ENCODE data around the gene GOPC. TPM values are rescaled to one million over a fixed set of nuclear protein-coding genes. Genes with fewer than 3 reads are reported as not detected.

Gene GOPC
- total and polyA plus RNA-seq, 2 of the 8 experiments (the other 6 are each of a cell fraction or from before 2014, with no cell fraction given): 5.3 to 19.4 TPM

- no peak overlapping the region for H3K14ac ChIP-seq (ENCODE audit: insufficient read length)
- H3K4me2 ChIP-seq (ENCODE audit: insufficient read depth in 1 of 2, low read depth in 2 of 2, low read length in 2 of 2): no peak overlapping the region
- ChIA-PET POLR2A (ENCODE audit: partially characterized antibody) (no interaction called here), CTCF (ENCODE audit: partially characterized antibody) (interaction anchor here (2.1 to 6.4 kb wide), 3 partner anchors 17 to 102 kb away, joined by 9 to 58 read pairs (median 36); partner anchors contain the start of gene DCBLD1)
- H2BK15ac ChIP-seq (ENCODE audit: low read length): no peak overlapping the region
- no peak overlapping the region for H3K18ac ChIP-seq (ENCODE audit: extremely low read depth, low read length)
- no peak overlapping the region for H2AK5ac ChIP-seq (ENCODE audit: low read depth, low read length)
- no peak overlapping the region for H2BK12ac ChIP-seq (ENCODE audit: low read depth, low read length)
- no peak overlapping the region for H3K4ac ChIP-seq (replicated peaks; ENCODE audit: insufficient read length, low read depth, low read length)
- H2BK20ac ChIP-seq (ENCODE audit: low read length): no peak overlapping the region
- H3K36me3 ChIP-seq (ENCODE audit: control insufficient read depth in 2 of 4, insufficient read depth in 4 of 4, low read length in 3 of 4): no peaks in the 10 kb centered on the region
- H3K79me1 ChIP-seq (ENCODE audit: low read depth, low read length): no peaks in the 10 kb centered on the region
- H4K5ac ChIP-seq (ENCODE audit: insufficient read length, low read depth, low read length): no peak overlapping the region
- H3K27me3 ChIP-seq (replicated peaks in 1 of 4; ENCODE audit: control insufficient read depth in 3 of 4, extremely low read depth in 1 of 4, insufficient read depth in 3 of 4, low read length in 3 of 4): no peaks in the 10 kb centered on the region
- no peaks in the 10 kb centered on the region for H3K79me2 ChIP-seq (ENCODE audit: control insufficient read depth in 1 of 2, insufficient read depth in 2 of 2, low read length in 2 of 2)
- no peaks in the 10 kb centered on the region for H3K23me2 ChIP-seq (ENCODE audit: low read depth, low read length)
- no peak overlapping the region for H3K4me3 ChIP-seq (ENCODE audit: extremely low read depth in 1 of 4, insufficient read depth in 2 of 4, low read depth in 3 of 4, low read length in 4 of 4)
- no peak overlapping the region for H2BK120ac ChIP-seq (replicated peaks; ENCODE audit: low read depth, low read length)
- H3K4me1 ChIP-seq (replicated peaks in 1 of 4; ENCODE audit: control insufficient read depth in 3 of 4, insufficient read depth in 4 of 4, low read length in 3 of 4): peaks cover 0 to 6% (median 3%) of the 10 kb centered on the region in 4 experiments; a peak in 5 of 7 replicates
- H3K56ac ChIP-seq (replicated peaks; ENCODE audit: insufficient read length, low read depth, low read length): no peak overlapping the region
- no peak overlapping the region for H4K8ac ChIP-seq (ENCODE audit: extremely low read depth, insufficient read depth, low read length)
- DNase-seq (ENCODE audit: low read depth in 1 of 2, low spot score in 2 of 2) (no peak), FAIRE-seq (no peak)
- H4K91ac ChIP-seq (replicated peaks; ENCODE audit: insufficient read length, low read length): no peak overlapping the region
- no peak overlapping the region for H2AFZ ChIP-seq (ENCODE audit: low read length)
- 75% methylated on average over 3 of the region's 3 CpGs; no CpG with 5 or more reads in 1 of the 2 experiments for WGBS, 2 experiments (ENCODE audit: extremely low coverage in 1 of 2, insufficient coverage in 1 of 2, insufficient read length in 1 of 2, insufficient replicate concordance in 2 of 2, low coverage in 1 of 2, low lambda C conversion rate in 2 of 2, missing lambda C conversion rate in 1 of 2)
- no peak overlapping the region for H3K27ac ChIP-seq (ENCODE audit: low read depth, low read length)
- no peaks in the 10 kb centered on the region for H3K9me3 ChIP-seq (ENCODE audit: insufficient read depth in 2 of 2, low read depth in 1 of 2, low read length in 1 of 2)
- no peak overlapping the region for H3K9ac ChIP-seq (replicated peaks in 1 of 4; ENCODE audit: extremely low read depth in 1 of 4, low read depth in 3 of 4, low read length in 3 of 4)
- H3K23ac ChIP-seq (ENCODE audit: insufficient read length): no peak overlapping the region
- no peak overlapping the region for H2BK5ac ChIP-seq (ENCODE audit: low read depth, low read length)
- peaks cover 0 to 2% of the 10 kb centered on the region in 2 experiments for H4K20me1 ChIP-seq (replicated peaks in 1 of 2; ENCODE audit: control insufficient read depth in 1 of 2, insufficient read depth in 2 of 2, low read length in 2 of 2)
- no peak for TF ChIP-seq CBX8 (IDR thresholded peaks at IDR 0.05; ENCODE audit: borderline replicate concordance, low read depth, low read length)
- no peak for TF ChIP-seq TAF1 (IDR thresholded peaks at IDR 0.05; ENCODE audit: low read depth, low read length)
- TF ChIP-seq RFX5 (IDR thresholded peaks at IDR 0.05; ENCODE audit: borderline replicate concordance, low read depth, low read length): no peak
- no peak for TF ChIP-seq ASH2L (IDR thresholded peaks at IDR 0.05; ENCODE audit: low read length)
- TF ChIP-seq KDM4A (IDR thresholded peaks at IDR 0.05; ENCODE audit: low read depth, low read length, severe bottlenecking): no peak
- no peak for TF ChIP-seq TCF12 (IDR thresholded peaks at IDR 0.05; ENCODE audit: low read depth, low read length)
- no peak for TF ChIP-seq BACH1 (IDR thresholded peaks at IDR 0.05; ENCODE audit: low read length)
- TF ChIP-seq RXRA (IDR thresholded peaks at IDR 0.05; ENCODE audit: insufficient read depth, low read depth, low read length): no peak
- no peak for TF ChIP-seq SP1 (IDR thresholded peaks at IDR 0.05; ENCODE audit: low read depth, low read length)
- no peak for TF ChIP-seq USF2 (IDR thresholded peaks at IDR 0.05; ENCODE audit: low read length)
- no peak for TF ChIP-seq CHD1 (IDR thresholded peaks at IDR 0.05; ENCODE audit: low read depth, low read length)
- TF ChIP-seq CEBPB (IDR thresholded peaks at IDR 0.05; ENCODE audit: low read depth, low read length): no peak
Observed at GRCh38 chr6:117553142-117553541, 49.2 kb downstream of the GOPC start.
